Spleen (tissue), 11 donors: ENCODE measurements around the gene CEP162. TPM values are rescaled to one million over a fixed set of nuclear protein-coding genes. Genes with fewer than 3 reads are reported as not detected.

Experiments used
- DNase-seq: peaks from one replicate; pipeline ENCODE4 v3.0.0-alpha.2; 2020
- H3K27ac ChIP-seq, 8 donors: fragments of 200-600 bp; sonication (generic) in 7 of 8; 1 replicate in 4 of 8; 2 replicates in 4 of 8; pipeline versions ENCODE4 v1.5.0 to v1.8.0; 2016 to 2021; ENCODE audit warnings: inconsistent platforms in 4 of 8, mild to moderate bottlenecking in 4 of 8, moderate library complexity in 1 of 8
- H3K27me3 ChIP-seq, 7 donors: fragments of 200-600 bp; sonication (generic) in 6 of 7; replicated peaks in 1 of 7; 1 replicate in 4 of 7; 2 replicates in 3 of 7; pipeline versions ENCODE4 v1.5.0 to v1.8.0; 2016 to 2021; ENCODE audit warnings: inconsistent platforms in 3 of 7, mild to moderate bottlenecking in 1 of 7
- H3K36me3 ChIP-seq, 6 donors: fragments of 200-600 bp; sonication (generic) in 5 of 6; 1 replicate in 4 of 6; 2 replicates in 2 of 6; pipeline versions ENCODE4 v1.5.0 to v1.8.0; 2016 to 2021; ENCODE audit warnings: inconsistent platforms in 2 of 6
- H3K4me1 ChIP-seq, 6 donors: fragments of 200-600 bp; sonication (generic) in 5 of 6; 1 replicate in 3 of 6; 2 replicates in 3 of 6; pipeline versions ENCODE4 v1.5.0 to v1.8.0; 2016 to 2021; ENCODE audit warnings: inconsistent platforms in 3 of 6
- H3K4me3 ChIP-seq, 8 donors: fragments of 200-600 bp; sonication (generic) in 7 of 8; 1 replicate in 4 of 8; 2 replicates in 4 of 8; pipeline versions ENCODE4 v1.5.0 to v1.8.0; 2016 to 2021; ENCODE audit warnings: inconsistent platforms in 4 of 8, mild to moderate bottlenecking in 4 of 8, moderate library complexity in 2 of 8
- H3K9me3 ChIP-seq, 8 donors: fragments of 200-600 bp; sonication (generic) in 7 of 8; 1 replicate in 4 of 8; 2 replicates in 4 of 8; pipeline versions ENCODE4 v1.5.0 to v1.8.0; 2016 to 2021; ENCODE audit warnings: inconsistent platforms in 4 of 8
- CTCF ChIP-seq, 11 experiments: fragments of 200-600 bp in 7 of 11; fragments of 450-650 bp in 4 of 11; sonication (generic) in 4 of 11; IDR thresholded peaks in 8 of 11; conservative IDR thresholded peaks in 3 of 11; 1 replicate in 7 of 11; 2 replicates in 4 of 11; pipeline versions ENCODE4 v1.4.0 to v1.8.0; 2016 to 2021; ENCODE audit warnings: antibody characterized with exemption in 11 of 11, inconsistent platforms in 4 of 11, mild to moderate bottlenecking in 1 of 11
- POLR2A ChIP-seq, 3 donors: fragments of 450-650 bp; IDR thresholded peaks; one replicate each; pipeline ENCODE4 v1.5.1; 2017; ENCODE audit warnings: antibody characterized with exemption in 3 of 3, mild to moderate bottlenecking in 1 of 3
- POLR2AphosphoS5 ChIP-seq, 3 donors: sonication (generic); formaldehyde crosslinking; IDR thresholded peaks; one replicate each; pipeline ENCODE4 v1.5.1; 2017; ENCODE audit warnings: antibody characterized with exemption in 3 of 3
- WGBS, 5 donors: extraction: QIAGEN DNeasy Blood & Tissue Kit in 3 of 5; methylation state at CpG; one replicate each; pipeline versions ENCODE4 v1.1.5 to v1.1.7; 2013 to 2018; 5-methylcytosine and 5-hydroxymethylcytosine counted together
- intact Hi-C: fragments of 100-400 bp; cut with DNase I; formaldehyde crosslinking; loops from one replicate; pipeline ENCODE4 v1.15.0; 2023; ENCODE audit warnings: low total_unique reads
- polyA plus RNA-seq, 3 donors: library from polyadenylated mRNA; stranded (reverse); fragments of 200-250 nt; gene quantifications; one replicate each; pipeline ENCODE4 v1.2.1, GENCODE V29; 2013
- total RNA-seq, 7 donors: library from RNA; depleted of rRNA in 3 of 7; stranded (reverse); fragments of >200 nt in 3 of 7; fragmentation: NEBNext Ultra II Directional in 4 of 7; extraction: Animal tissue kit (Norgen Biotek cat#: 25700) in 4 of 7; gene quantifications; one replicate each; pipeline versions ENCODE4 v1.1.0 to v1.2.1, GENCODE V29; 2016 to 2021
- donor health status: healthy with polysubstance abuse.
- donor health status: DM: no; HTN: no; CAD: no; lungs with moderate emphysema.
- donor health status: DM: no; HTN: no; CAD: no.
- donor health status: Bipolar disorder and iron deficiency.
- donor health status: healthy.
- donor health status: DM: no; HTN: no; CAD: no.
- donor health status: DM: yes; HTN: yes; CAD: no.

Gene CEP162
- total and polyA plus RNA-seq, 10 donors: 5.1 to 22.8 (median 10.3) TPM

- 84 to 94% (median 88%) methylated on average over 4 of the region's 4 CpGs for WGBS, 5 donors
- DNase-seq: no peak
- Histone ChIP-seq H3K36me3 (peaks cover 0 to 20% (median 3%) of the 10 kb centered on the region in 6 donors), H3K27me3 (no peaks in the 10 kb centered on the region), H3K9me3 (no peaks in the 10 kb centered on the region), H3K4me3 (no peak overlapping the region), H3K4me1 (peaks cover 0 to 27% (median 13%) of the 10 kb centered on the region in 6 donors), H3K27ac (no peak overlapping the region)
- intact Hi-C loops: loop anchor here (10.0 kb wide), 1 partner anchor 338 kb away; no protein-coding TSS in a partner anchor
- no peak for TF ChIP-seq POLR2A (IDR thresholded peaks at IDR 0.05)
- TF ChIP-seq CTCF (IDR thresholded peaks at IDR 0.05 in 8 of 11, conservative IDR thresholded peaks at IDR 0.05 in 3 of 11): no peak
Measured at GRCh38 chr6:84222426-84222825, 5.0 kb downstream of the CEP162 start.

GRCh38 chr6:84220809-84221409 is 6.5 kb downstream of the CEP162 start:
- H3K9me3 ChIP-seq: no peaks in the 10 kb centered on the region
- H3K27ac ChIP-seq: no peak overlapping the region
- peaks cover 0 to 13% (median under 1%) of the 10 kb centered on the region in 6 donors for H3K4me1 ChIP-seq
- no peaks in the 10 kb centered on the region for H3K27me3 ChIP-seq
- WGBS, 5 donors: 79 to 93% (median 82%) methylated on average over 3 of the region's 3 CpGs
- TF ChIP-seq CTCF (IDR thresholded peaks at IDR 0.05 in 8 of 11, conservative IDR thresholded peaks at IDR 0.05 in 3 of 11) (peak in 8 of 11 experiments; percentile 22 to 55 (median 36)), POLR2AphosphoS5 (IDR thresholded peaks at IDR 0.05) (no peak)
- DNase-seq: no peak
- intact Hi-C loops: loop anchor here (10.0 kb wide), 1 partner anchor 336 kb away; no protein-coding TSS in a partner anchor
- H3K4me3 ChIP-seq: no peak overlapping the region
- H3K36me3 ChIP-seq: peaks cover 0 to 26% (median 5%) of the 10 kb centered on the region in 6 donors

GRCh38 chr6:84218091-84218490 is 9.4 kb downstream of the CEP162 start:
- 52 to 75% (median 59%) methylated on average over 3 of the region's 3 CpGs for WGBS, 5 donors
- Histone ChIP-seq H3K27me3 (no peaks in the 10 kb centered on the region), H3K9me3 (no peaks in the 10 kb centered on the region), H3K36me3 (peaks cover 0 to 54% (median 13%) of the 10 kb centered on the region in 6 donors), H3K4me1 (no peaks in the 10 kb centered on the region), H3K27ac (no peak overlapping the region), H3K4me3 (no peak overlapping the region)
- intact Hi-C loops: no loop called here
- no peak for DNase-seq
- no peak for TF ChIP-seq POLR2AphosphoS5 (IDR thresholded peaks at IDR 0.05)
- no peak for TF ChIP-seq CTCF (IDR thresholded peaks at IDR 0.05 in 8 of 11, conservative IDR thresholded peaks at IDR 0.05 in 3 of 11)

- intact Hi-C loops: no loop called here
- Histone ChIP-seq H3K4me1 (no peaks in the 10 kb centered on the region), H3K27ac (no peak overlapping the region), H3K4me3 (no peak overlapping the region), H3K9me3 (no peaks in the 10 kb centered on the region), H3K36me3 (peaks cover 0 to 73% (median 10%) of the 10 kb centered on the region in 6 donors), H3K27me3 (no peaks in the 10 kb centered on the region)
- TF ChIP-seq POLR2AphosphoS5 (IDR thresholded peaks at IDR 0.05) (no peak), POLR2A (IDR thresholded peaks at IDR 0.05) (no peak), CTCF (IDR thresholded peaks at IDR 0.05 in 8 of 11, conservative IDR thresholded peaks at IDR 0.05 in 3 of 11) (no peak)
- no peak for DNase-seq
- 88 to 96% (median 93%) methylated on average over 1 of the region's 1 CpG for WGBS, 5 donors
Measured at GRCh38 chr6:84213217-84213616, 14.2 kb downstream of the CEP162 start.
